ENCODE measurements around the gene PARVB.
A peak's percentile ranks its signal among the peaks of the same experiment; 100 is the strongest.

The PARVB gene

DNA sequence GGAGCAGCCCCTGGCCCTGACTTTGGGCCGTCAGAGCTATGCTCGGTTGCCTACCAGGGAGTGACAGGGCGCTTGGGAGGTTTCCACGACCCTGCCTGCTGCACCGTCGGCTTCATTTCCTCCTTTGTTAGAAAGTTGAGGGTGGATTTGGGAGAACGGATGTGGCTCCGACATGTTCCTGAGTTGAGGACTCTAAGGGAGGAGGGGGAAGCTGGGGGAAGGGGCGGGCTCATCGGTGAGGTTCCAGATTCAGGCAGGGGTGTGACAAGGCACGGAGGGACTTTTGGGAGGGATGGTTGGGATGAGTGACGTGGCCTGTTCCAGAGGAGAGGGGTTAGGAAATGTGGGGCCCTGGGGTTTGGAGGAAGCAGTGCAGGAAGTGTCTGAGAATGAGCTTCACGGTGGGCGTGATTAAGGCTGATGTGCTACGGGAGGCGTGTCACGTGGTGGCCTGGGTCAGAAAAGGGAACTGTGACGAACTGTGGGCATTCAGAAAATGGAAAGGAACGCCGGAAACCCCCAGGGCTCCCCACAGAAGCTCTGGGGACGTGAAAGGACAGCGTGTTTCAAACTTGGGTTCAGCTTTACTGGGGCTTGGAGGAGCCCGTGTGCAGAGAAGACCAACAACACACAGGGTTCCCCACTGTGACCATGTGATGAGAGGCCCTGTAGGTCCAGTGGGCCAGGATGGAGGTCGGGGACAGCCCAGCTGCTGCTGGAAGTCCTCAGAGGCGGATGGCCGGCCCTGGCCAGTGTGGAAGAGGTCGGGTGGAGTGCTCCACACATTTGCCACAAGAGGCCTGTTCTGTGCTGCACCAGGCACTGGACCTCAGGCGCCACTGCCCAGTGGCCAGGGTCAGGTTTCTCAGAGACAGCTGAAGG, 2.8 kb downstream of the PARVB start:
- DNase-seq (ENCODE audit: low spot score) (no peak), FAIRE-seq (no peak)

DNA sequence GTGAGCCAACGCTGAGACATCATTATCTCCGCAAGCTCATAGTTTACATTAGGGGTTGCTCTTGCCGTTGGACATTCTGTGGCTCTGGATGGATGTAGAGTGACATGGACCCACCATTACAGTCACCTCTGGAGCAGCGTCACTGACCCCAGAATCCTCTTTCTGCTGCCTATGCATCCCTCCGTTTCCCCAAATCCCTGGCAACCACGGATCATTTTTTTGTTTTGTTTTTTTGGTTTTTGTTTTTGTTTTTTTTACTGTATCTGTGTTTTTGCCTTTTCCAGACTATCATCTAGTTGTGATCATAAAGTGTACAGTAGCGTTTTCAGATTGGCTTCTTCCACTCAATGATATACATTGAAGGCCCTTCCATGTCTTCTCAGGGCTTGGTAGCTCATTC, 4.0 kb downstream of the PARVB start:
- no peak for FAIRE-seq
- no peak for DNase-seq (ENCODE audit: low spot score)

DNA sequence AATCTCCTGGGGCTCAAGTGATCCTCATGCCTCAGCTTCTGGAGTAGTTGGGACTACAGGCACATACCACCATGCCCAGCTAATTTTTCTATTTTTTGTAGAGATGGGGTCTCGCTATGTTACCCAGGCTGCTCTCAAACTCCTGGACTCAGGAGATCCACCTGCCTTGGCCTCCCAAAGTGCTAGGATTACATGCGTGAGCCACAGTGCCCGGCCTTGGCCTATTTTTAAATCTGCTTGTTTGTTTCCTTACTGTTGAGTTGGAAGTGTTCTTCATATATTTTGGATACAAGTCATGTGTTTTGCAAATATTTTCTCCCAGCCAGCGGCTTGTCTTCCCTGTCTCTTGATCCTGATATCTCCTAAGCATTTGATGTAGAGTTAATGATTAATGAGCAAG, 5.0 kb downstream of the PARVB start:
- DNase-seq (ENCODE audit: low spot score) = no peak
- FAIRE-seq = no peak

DNA sequence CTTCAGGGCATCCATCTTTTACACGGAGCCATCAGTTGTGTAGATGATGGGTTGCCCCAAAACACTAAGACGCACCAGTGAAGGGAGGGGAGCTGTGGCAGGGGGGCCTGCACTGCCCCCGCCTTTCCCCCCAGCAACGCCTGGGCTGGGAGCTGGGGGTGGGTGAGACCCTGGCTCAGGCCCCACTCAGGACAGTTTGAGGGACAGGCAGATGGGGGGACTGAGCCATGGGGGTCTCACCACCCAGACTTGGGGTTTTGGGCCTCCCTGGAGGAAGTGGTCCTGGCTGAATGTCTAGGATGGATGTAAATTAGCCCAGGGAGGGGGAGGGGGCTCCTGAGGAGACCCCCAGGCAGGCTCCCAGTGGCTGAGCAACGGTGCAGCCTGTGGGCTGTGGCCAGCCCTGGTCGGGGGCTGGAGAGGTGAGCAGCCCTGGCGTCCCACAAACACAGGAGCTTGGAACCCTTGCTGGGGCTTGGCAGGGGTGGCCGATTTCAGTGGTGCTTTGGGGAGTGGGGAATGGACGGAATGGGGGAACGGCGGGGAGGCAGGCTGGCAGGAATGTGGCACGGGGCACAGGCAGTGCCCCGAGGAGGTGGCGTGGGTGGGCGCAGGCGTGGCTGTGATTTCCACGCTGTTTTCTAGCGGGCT, 6.1 kb downstream of the PARVB start:
- DNase-seq (ENCODE audit: low spot score) (no peak), FAIRE-seq (no peak)

DNA sequence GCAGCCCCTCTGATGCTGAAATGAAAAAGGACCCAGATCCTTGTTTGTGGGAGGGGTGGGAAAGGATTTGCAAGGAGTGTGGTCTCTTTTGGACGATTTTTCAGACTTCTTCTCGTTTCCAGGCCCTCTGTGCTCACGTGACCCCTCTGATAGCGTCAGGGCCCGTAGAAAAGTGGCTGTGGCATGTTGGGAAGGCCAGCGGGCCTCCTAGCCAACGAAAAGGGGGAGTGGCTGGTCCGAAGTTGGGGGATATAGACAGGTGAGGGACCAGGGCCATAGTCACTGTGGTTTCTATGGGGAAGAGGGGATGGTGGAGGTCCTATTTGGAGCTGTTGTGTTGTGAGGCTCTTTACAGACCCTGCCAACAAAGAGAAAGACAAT, 6.6 kb downstream of the PARVB start:
- DNase-seq (ENCODE audit: low spot score) (no peak), FAIRE-seq (no peak)

DNA sequence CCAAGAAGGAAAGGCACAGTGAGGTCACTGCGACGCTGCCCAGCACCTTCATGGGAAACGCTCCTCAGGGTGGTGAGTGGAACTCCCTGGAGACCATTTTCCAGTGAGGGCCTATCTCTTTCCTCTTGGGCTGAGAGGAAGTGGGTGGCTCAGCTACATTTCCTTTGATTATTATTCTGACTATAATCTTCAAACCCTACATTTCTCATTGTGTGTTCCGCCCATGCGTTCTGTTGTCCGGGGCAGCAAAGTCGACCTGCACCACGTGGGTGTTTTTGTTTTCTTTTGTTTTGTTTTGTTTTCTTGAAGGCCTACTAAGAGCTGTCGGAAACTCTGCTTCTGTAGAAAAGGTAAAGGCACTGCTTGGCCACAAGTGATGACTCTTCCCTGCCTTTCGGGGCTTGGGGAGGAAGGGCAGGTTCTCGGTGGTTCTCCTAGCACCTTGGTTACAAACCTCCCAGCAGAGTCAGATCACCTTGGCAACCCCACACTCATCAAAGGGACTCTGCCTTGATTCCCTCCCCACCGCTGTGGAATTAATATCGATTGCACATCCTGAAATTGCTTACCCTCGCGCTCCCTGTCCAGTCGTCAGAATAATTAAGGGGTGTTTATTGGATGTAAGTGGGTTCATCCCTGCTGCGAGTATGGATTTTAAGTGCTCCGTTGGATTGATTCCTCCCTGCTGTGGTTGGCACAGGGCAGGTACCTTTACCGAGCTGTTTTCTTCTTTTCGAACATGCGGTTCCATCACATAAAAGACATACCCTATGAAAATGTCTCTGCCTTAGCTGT, 7.3 kb downstream of the PARVB start:
- DNase-seq (ENCODE audit: low spot score) (no peak), FAIRE-seq (no peak)

DNA sequence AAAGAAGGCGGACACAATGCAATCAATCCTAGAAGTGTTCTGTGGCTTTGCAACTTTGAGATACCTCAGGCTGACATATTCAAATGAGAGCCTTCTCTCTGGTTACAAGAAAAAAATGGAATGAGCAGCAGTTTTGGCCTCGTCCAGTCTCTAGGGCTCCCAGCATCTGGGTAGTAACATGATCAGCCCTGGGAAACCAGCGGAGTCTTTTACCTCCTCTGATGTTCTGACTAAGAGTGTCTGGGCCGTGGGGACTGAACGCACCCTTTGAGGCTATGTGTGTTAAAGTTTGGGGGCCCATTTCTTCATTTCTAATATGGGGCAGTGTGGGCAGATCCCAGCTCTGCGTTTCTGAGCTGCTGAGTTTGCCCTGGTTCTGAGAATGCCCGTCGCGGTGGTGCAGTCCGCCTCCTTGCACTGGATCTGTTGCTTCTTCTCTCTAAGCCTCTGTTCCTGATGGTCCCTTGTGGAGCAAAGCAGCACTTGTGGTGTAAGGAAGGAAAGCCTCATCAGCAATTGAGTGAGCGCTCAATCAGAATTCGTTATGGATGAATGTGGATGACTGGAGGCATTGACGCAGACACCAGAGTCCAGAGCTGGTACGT, 8.1 kb downstream of the PARVB start:
- DNase-seq (ENCODE audit: low spot score) (no peak), FAIRE-seq (no peak)

DNA sequence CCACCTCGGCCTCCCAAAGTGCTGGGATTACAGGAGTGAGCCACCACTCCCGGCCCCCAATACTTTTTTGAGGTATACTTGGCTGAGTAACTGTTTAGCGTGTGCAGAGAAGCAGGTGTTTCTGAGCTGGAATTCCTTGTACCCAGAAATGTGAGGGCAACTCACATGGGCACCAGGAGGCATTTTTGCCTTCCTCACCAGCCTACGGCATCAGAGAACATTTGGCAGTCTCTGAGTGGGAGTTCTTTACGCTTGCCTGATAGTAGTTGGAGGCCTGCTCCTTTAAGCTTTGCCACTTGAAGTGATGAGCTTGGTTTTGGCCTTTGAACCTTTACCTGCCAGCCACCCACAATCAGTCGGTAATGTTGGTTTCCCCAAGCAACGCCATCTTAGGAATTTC, 9.2 kb downstream of the PARVB start:
- no peak for DNase-seq (ENCODE audit: low spot score)

DNA sequence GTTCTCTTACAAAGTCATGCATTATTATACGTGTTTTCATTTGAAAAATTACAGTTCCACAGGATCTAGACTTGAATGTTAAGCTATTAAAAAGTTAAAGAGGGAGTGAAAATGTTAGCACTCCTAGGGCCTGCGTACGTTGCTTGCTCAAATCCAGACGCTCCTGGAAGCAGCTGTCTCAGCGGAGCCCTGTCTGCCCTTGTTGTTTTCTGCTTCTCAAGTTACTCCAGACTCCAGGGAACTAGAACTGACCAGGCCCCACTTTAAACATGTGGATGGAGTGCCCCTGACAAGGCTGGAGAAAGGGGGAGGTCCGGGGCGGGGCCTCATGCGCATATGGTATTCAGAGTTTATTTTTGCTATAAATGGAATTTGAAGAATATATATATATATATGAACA, 9.6 kb downstream of the PARVB start:
- no peak for FAIRE-seq
- no peak for DNase-seq (ENCODE audit: low spot score)

More for the DNA sequence above, 9.2 kb downstream of the PARVB start:
- FAIRE-seq = no peak

DNA sequence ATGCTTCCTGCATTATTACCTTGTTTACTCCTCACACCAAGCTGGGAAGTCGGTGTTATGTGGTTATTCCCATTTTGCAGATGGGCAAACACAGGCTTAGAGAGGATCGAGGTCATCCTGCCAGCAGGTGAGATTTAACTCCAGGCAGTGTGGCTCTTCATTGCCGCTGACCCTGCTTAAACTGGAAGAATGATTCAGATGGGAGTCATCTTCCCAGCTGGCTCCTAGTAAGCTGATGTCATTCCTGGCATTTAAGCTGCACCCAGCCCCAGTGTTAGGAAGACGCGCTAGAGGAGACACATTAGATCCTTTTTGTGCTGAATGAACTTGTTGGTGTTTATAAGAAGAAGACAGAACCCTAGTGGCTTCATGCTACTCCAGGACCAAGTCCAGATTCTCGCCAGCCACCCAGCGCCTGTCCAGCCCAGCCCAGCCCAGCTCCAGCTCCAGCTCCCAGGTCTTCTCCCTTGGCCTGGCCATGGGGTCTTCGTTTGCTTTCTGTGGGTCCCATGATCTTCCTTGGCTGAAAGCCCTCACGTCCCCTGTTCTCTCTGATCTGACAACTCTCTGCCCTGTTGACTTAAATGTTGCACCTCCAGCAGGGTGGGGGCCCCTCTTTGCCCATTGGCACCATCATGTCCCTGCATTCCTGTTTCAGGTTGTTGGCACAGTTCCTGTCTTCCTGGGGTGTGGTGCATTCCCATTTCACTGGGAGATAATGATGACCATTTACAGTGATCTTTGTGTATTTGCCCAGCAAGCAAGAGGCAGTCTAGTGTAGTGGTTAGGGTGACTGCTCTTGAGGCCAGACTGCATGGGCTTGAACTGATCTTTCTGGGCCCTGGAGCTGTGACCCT, 13.6 kb downstream of the PARVB start:
- DNase-seq (ENCODE audit: low spot score) (peak; percentile 83), FAIRE-seq (peak; percentile 94)

DNA sequence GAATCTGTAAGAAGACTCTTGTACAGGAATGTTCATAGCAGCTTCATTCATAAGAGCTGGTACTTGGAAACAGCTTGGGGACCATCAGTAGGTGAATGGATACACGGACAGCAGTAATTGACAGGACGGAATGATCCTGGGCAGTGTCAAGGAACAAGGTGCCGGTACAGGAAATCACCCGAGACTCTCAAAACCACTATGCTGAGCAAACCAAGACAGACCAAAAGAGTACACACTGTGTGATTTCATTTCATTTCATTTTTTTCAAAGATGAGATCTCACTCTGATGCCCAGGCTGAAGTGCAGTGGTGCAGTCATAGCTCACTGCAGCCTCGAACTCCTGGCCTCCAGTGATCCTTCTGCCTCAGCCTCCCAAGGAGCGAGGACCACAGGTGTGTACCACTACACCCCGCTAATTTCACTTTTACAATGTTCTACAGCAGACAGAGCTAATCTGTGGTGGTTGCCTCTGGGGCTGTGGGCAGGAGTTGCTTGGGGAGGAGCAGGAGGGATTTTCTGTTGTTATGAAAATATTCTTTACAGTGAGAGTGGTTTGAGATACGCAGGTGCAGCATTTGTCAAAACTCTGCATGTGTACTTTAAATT, 15.6 kb downstream of the PARVB start:
- DNase-seq (ENCODE audit: low spot score) (no peak), FAIRE-seq (no peak)

DNA sequence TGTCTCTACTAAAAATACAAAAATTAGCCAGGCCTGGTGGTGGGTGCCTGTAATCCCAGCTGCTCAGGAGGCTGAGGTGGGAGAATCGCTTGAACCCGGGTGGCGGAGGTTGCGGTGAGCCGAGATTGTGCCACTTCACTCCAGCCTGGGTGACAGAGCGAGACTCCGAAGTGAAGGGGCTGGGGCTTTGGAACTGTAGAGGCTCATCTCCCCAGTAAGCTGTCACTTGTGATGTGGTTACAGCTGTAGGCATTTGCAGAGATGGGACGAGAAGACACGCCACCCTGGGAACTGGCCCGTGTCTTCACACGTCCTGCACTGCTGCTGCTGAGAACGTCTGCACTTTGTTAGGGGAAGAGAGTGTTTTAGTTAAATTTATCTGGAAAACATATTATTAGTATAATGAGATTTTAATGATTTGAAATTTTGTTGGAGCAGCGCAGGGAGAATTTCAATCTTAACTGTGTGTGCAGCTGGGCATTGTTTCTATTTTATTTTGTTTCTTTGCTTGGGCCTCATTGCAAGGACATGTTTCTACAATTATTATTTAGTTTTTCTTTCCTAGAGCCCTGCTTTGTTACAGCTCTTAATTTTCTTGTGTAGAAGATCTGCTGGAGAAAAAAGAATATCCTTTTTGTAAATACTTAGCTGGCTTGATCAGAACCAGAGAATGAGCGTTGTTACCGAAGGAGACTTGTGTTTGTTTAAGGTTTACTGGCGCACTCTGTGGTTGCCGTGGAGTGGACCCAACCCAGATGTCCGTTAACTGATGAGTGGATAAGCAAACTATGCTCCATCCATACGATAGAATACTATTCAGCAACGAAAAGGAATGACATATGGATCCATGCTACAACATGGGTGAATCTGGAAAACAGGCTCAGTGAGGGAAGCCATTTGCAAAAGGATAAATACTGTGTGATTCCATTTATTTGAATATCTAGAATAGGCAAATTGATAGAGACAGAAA, 18.4 kb downstream of the PARVB start:
- FAIRE-seq = no peak
- DNase-seq (ENCODE audit: low spot score) = no peak

DNA sequence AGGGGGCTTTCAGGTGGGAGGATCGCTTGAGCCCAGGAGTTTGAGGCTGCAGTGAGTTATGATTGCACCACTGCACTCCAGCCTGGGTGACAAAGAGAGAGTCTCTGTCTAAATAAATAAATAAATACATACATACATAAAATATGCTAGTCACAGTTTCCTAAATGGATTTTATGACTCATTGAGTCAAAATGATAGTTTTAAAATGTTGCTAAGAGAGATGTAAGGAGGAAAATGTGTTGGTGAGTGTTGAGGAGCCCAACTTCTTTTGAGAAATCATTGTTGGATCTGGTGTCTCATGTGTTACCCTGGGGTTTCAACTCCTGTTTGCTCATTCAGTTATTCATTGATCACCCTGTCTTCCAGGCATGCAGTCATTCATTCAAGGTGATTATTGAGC, 21.0 kb downstream of the PARVB start:
- FAIRE-seq = no peak

DNA sequence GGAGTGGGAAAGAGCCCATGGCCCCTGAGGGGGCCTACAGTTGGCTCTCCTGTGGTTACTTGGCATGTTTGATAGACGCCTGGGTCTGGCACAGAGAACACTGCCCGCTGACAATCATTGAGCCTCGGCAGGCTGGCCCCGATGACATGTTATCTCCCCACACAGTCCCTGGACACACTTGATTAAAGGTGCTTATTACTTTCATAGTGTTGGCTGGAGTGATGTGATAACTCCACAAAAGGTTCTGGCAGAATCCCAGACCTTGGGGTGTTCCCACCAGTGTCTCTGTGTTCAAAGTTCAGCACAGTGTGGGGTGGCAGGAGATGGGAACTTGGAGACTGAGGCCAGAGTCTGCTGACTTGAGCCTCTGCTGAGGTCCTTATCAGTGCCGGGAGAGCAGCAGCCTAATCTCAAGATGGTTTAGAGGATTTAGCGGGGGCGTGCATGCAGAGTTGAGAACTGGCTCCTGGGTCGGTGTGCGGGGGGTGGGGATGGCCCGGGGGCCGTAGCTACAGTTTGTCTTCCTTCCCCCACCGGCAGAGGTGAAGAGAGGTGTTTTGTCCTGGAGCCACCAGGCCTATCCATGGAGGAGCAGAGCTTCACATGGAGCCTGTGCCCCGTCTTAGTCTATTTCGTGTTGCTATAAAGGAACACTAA, 22.5 kb downstream of the PARVB start:
- no peak for FAIRE-seq
- no peak for DNase-seq (ENCODE audit: low spot score)

More for the DNA sequence above, 21.0 kb downstream of the PARVB start:
- no peak for DNase-seq (ENCODE audit: low spot score)

DNA sequence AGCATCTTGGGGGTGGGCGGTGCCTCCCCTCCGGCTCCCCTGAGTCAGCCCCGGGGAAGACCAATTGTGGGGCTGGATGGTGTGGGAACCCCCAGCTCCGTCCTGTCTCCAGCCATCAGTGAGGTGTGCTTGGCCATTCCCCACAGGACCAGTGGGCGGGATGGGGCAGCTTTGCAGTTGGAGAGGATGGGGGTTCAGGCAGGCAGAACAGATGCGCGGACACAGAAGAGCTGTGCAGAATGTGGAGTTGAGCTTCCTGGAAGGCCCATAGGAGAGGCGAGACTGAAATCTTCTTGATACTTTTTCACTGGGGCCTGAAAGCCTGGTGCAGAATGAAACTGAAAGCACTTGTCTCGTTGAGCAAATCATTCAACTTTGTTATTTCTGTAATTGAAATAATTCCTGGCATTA, 23.8 kb downstream of the PARVB start:
- FAIRE-seq (no peak), DNase-seq (ENCODE audit: low spot score) (no peak)

DNA sequence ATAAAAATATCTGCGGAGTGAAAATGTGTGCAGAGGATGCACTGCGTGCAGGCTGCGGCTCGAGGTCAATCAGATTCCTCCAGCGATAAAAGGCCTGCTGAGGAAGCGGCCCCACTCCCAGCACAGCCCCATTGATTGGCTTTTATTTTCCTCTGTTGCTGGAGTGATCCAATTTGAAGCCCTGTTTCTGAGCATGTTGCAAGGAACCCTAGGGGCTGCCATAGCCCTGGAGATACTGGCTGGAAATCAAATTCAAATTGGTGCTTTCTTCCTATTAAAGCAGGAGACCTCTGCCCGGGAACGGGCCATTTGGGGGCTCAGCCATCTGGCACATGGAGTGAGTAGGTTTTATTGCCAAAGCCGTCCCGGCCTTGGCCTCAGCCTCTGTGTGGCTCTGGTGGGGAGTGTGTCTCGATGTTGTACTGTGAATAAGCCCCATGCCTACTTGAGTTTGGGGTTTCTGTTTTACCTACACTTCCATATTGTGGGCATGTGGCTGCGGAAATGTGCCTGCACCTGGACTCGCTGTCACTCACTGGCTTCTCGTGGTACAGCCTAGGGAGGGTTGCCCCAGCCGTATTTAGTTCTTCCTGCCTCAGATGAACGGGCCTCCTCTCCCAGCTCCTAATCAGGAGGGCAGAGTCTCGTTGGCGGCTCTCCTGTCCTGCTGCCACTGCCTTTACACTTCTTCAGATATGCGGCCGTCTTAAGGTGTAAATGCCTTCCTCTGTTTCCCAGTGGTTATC, 25.6 kb downstream of the PARVB start:
- FAIRE-seq (no peak), DNase-seq (ENCODE audit: low spot score) (no peak)

DNA sequence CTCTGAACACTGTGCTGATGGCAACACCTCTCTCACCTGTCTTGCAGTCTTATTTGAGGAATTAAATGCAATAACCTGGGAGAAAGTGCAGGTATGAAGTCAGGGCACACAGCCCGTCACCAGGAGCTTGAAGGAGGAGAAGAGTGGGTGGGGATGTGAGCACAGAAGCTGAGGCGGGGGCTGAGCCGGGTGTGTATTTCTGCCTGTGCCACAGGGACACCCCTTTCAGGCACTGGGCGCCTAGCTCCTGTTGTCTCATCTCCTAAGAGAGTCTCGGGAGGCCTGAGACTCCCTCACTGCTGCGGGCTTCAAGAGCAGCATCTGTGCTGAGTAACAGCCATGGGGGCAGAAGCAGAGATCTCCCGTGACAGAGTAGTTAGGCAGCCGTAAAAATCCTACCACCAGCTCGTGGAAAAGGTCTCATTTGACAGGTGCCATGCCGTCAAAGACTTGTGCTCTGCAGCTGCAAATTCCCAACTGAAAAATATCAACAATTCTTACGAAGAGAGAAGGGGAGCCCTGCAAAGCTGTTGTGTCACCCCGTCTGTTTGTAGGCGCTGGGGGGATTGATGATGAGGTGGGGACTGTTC, 26.8 kb downstream of the PARVB start:
- no peak for FAIRE-seq
- no peak for DNase-seq (ENCODE audit: low spot score)

DNA sequence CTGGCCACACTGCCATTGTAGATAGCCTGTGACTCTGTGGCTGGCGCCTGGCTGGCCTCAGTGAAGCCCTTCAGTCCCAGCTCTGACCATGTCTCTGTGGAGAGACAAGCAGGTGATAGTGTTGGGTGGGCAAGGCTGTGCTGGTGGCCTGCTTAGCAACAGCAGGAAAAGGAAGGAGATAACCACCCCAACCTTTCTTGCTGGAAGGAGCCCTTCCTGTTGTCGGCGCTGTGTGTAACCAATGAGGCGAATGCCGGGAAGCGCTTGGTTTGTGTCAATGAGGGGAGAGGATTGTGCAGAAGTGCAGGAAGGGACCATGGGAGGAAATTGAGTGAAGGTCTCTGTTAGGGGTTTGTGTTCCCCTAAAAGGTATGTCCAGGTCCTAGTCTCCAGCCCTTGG, 27.3 kb downstream of the PARVB start:
- no peak for FAIRE-seq
- no peak for DNase-seq (ENCODE audit: low spot score)

All from RCC 7860 (cell line).